Stimulated activated naive CD4-positive, alpha-beta T cell treated with Interleukin-2 at 50 U/mL for 16 hours (primary cell): ENCODE data around the gene ZSCAN25.
"Not testable (repeated sequence)": the region's sequence is repeated elsewhere in the genome, so short reads cannot be mapped to it uniquely, and the experiment has no call there.

ENCODE experiments used
- DNase-seq: peaks from one replicate; lab custom pipeline; 2025; lab: John Stamatoyannopoulos, UW

Gene ZSCAN25

GRCh38 chr7:99616359-99617191 lies at the start of gene ZSCAN25:
TSS of gene ZSCAN25 (plus strand) at chr7:99616946. CDS start at chr7:99619607, 2,661 bp downstream.
- peak; percentile 84 for DNase-seq

GRCh38 chr7:99568770-99569169 lies 48.0 kb upstream of the ZSCAN25 start:
- not testable (repeated sequence) for DNase-seq

- DNase-seq: no peak
Measured at GRCh38 chr7:99571768-99572167, 45.0 kb upstream of the ZSCAN25 start.

GRCh38 chr7:99573257-99573656 lies 43.5 kb upstream of the ZSCAN25 start:
- DNase-seq: no peak

GRCh38 chr7:99576251-99576650 lies 40.5 kb upstream of the ZSCAN25 start:
- no peak for DNase-seq

DNA sequence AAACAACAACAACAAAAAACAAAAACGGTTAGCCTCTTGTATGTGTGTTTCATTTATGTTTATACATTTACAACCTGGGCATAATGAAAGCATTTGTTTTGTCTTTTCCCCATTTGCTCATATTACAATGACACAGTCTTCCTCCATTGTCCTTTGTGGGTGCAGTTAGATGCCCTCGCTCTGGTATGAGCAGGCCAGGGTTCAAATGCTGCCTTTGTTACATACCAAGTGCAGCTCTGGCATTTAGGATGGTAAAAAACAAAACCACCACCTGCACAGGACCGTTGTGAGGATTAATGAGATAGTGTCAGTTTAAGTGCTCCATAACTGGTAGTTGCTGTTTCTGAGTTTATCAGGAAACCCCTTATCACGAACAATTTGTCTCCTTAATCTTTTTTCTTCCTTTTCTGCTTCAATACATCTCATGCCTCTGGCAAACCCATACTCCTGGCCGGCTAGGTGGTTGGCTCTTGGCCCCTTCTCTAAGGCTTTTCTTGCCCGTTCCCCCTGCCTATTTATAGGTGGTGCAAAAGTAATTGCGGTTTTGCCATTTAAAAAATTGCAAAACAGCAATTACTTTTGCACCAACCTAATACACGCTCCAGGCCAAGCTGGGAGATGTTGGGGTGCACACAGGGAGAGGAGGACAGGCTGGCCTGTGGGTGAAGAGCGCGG lies 37.3 kb upstream of the ZSCAN25 start:
- DNase-seq: no peak

- peak; percentile 47 for DNase-seq
Measured at GRCh38 chr7:99579956-99580777, 36.6 kb upstream of the ZSCAN25 start.

- not testable (repeated sequence) for DNase-seq
Measured at GRCh38 chr7:99580778-99581332, 35.9 kb upstream of the ZSCAN25 start.

GRCh38 chr7:99588868-99589267 lies 27.9 kb upstream of the ZSCAN25 start:
- DNase-seq: no peak

GRCh38 chr7:99594948-99595745 lies 21.6 kb upstream of the ZSCAN25 start:
- DNase-seq: no peak

GRCh38 chr7:99596408-99596955 lies 20.3 kb upstream of the ZSCAN25 start:
- no peak for DNase-seq

DNA sequence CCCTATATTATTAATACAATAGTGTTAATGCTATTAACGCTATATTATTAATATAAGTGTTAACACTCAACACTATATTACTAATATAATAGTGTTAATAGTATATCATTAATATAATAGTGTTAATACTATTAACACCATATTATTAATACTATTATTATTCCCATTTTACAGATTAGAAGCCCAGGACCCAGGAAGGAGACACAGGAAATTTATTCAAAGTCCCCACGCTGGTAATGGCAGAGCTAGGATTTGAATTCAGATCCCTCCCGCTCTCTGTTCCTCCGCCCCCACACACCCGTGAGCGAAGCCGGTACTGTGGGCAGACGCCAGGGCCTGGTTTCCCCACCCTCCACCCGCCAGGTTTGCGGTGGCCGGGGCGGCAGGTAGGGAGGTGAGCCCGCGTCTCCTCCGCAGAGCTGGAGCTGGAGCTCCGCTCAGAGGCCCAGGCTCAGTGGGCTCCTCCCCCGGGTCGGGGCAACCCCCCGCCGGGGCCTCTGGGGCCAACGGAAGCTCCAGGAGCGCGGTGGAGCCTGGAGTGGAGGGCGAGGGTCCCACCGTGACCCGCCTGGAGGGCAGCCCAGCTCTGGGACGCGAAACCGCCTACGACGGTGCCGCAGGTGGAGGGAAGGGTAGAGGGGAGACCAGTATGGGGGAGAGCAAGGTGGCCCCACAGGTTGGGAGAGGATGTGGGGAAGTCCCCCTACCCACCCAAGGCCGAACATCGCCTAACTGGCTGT lies 18.8 kb upstream of the ZSCAN25 start, which contains the start of gene TMEM225B:
TMEM225B (plus strand) TSS at position 506 of the 740 bp plus-strand sequence. CDS start 6,122 bp downstream, outside the sequence.
- DNase-seq: no peak

DNA sequence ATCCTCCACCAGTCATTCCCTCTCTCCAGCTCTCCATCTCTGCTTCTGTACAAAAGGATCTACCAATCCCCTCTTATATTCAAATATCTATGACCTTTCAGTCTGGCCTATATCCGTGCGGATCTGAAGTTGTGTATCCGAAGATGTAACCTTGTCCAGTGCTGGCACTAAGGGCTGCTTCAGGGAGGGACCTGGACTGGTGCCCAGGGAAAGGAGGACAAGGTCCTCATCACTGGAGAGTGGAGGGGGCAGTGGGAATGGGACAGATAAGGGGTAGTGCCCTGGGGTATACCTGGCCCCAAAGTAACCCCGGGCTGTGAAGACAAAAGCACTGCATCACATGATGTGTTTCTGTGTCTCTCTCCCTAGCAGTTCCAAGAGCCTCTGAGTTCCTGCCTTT lies 16.9 kb upstream of the ZSCAN25 start:
- no peak for DNase-seq

- DNase-seq: no peak
Measured at GRCh38 chr7:99601656-99602310, 15.0 kb upstream of the ZSCAN25 start.

- no peak for DNase-seq
Measured at GRCh38 chr7:99605527-99605926, 11.2 kb upstream of the ZSCAN25 start.

DNA sequence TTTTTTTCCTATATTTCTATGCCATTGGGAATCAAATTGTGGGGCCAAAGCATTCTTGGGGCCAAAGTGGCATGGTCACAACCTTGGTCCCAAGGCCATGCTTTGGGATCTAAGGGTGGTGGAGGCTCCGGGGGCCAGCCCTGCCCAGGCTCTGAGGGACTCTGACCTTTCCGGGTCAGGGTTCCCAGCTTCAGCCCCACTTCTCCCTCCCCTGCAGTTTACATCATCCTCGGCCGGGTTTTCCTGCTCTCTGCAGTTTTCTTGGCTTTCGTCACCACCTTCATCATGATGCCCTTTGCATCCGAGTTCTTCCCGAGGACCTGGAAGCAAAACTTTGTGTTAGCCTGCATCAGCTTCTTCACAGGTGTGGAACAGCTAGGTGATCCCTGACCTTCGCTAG lies 10.2 kb upstream of the ZSCAN25 start:
- DNase-seq: no peak

DNA sequence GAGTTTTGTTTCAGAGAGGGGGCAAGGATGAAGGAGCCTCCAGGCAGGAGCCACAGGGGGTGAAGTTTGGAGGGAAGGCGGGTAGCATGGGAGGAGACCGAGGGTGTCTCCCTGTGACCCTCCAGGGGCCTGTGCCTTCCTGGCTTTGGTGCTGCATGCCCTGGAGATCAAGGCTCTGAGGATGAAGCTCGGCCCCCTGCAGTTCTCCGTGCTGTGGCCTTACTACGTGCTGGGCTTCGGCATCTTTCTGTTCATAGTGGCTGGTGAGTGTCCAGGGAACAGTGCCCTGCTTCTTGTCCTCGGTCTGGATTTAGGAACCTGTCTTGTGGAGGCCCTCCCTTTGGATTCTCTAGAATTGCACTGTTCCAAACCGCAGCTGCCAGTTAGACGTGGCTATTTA lies 9.2 kb upstream of the ZSCAN25 start:
- DNase-seq: no peak

DNA sequence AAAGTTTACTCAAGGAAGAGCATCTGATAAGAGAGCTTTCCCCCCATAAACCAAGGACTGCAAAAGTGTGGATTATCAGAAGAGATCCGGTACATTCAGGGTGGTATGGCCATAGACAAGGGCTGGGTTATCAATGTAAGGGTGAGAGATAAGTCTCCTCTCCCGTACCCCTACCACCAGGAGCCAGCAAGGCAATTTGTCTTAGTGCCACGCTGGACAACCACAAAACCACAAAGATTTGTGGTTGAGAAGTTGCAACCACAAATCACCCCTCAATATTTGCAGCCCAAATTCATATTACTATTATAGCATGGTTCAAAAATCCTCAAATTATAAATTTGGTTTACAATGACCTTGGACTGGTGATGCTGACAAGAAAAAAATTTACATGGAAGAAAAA lies 2.3 kb upstream of the ZSCAN25 start:
- DNase-seq: no peak

DNA sequence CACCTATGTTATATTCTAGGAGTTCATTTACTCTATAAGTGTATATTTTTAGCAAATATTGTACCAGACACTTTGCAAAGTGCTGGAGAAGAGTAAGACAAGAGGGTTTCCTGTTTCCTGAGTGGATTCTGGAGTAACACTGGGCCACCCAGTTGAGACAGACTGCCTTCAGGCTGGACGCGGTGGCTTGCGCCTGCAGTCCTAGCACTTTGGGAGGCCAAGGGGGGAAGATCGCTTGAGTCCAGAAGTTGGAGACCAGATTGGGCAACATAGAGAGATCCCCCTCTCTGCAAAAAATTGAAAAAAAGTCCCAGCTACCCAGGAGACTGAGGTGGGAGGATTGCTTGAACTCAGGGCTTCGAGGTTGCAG lies 772 bp upstream of the ZSCAN25 start:
- DNase-seq: no peak
